ENCODE measurements around the gene NLRC5. TPM values are rescaled to one million over a fixed set of nuclear protein-coding genes. Genes with fewer than 3 reads are reported as not detected.

Gene NLRC5
- total RNA-seq, 1 experiment from 2014 or later: 2.4 TPM

DNA sequence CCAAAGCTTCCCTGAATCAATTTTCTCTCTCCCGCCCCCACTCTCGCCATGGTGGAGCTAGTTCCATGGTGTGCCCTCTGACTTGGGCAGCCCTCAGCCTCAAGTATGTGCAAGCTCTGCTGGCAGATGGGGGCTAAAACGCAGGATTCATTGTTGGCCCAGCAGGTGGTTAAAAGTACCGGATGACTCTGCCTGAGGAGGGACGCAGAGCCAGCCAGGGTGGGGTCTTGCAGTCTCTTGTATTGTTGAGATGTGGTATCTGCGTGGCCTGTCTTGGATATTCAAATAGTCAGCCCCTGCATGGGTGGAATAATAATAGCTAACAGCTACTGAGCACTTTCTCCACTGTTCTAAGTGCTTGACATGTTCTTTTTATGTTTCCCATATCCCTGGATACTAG is 66.3 kb downstream of the NLRC5 start:
- Histone ChIP-seq H3K14ac (ENCODE audit: insufficient read depth, low read length) (no peak overlapping the region), H3K18ac (ENCODE audit: insufficient read length, low read depth, low read length) (no peak overlapping the region), H3K79me2 (ENCODE audit: insufficient read depth, low read length) (no peaks in the 10 kb centered on the region), H3K23me2 (ENCODE audit: insufficient read length, low read depth, low read length, poor library complexity, severe bottlenecking) (no peaks in the 10 kb centered on the region), H2BK120ac (ENCODE audit: low read depth, low read length, poor library complexity, severe bottlenecking) (no peak overlapping the region), H3K23ac (ENCODE audit: insufficient read length, low read depth, low read length) (no peak overlapping the region), H3K4me1 (ENCODE audit: insufficient read depth, low read length) (no peaks in the 10 kb centered on the region; the same call in 1 of the 2 replicates), H3K9me3 (ENCODE audit: control insufficient read depth, low read depth, low read length) (no peaks in the 10 kb centered on the region), H3K4me2 (ENCODE audit: insufficient read depth, insufficient read length, low read length) (no peak overlapping the region), H3T11ph (ENCODE audit: low read length) (no peak overlapping the region), H2BK12ac (ENCODE audit: insufficient read length, low read depth, low read length) (no peak overlapping the region), H3K4ac (ENCODE audit: low read depth, low read length) (no peak overlapping the region), H3K56ac (ENCODE audit: insufficient read length, low read depth, low read length) (no peak overlapping the region), H3K27me3 (ENCODE audit: insufficient read depth, low read length) (no peaks in the 10 kb centered on the region), H2AK5ac (ENCODE audit: insufficient read length, low read length) (no peak overlapping the region), H3K9ac (ENCODE audit: extremely low read depth, insufficient read length, low read length) (no peak overlapping the region), H4K91ac (ENCODE audit: insufficient read length, low read depth, low read length) (no peak overlapping the region), H4K20me1 (ENCODE audit: control insufficient read depth, insufficient read depth, insufficient read length) (no peaks in the 10 kb centered on the region), H2BK15ac (ENCODE audit: low read depth, low read length) (no peak overlapping the region), H2BK5ac (ENCODE audit: insufficient read length, low read length) (no peak overlapping the region), H2AFZ (ENCODE audit: low read length) (no peak overlapping the region), H4K5ac (ENCODE audit: insufficient read length, low read depth, low read length) (no peak overlapping the region), H3K79me1 (ENCODE audit: insufficient read depth, low read depth, low read length, poor library complexity, severe bottlenecking) (no peaks in the 10 kb centered on the region), H2BK20ac (ENCODE audit: low read depth, low read length, poor library complexity, severe bottlenecking) (no peak overlapping the region), H4K8ac (replicated peaks; ENCODE audit: insufficient read length, low read depth, low read length) (no peak overlapping the region), H3K27ac (ENCODE audit: insufficient read length, low read depth, low read length) (no peak overlapping the region)
- no CpG with 5 or more reads among the region's 6 CpGs for WGBS (ENCODE audit: extremely low coverage, insufficient read length, low lambda C conversion rate)
- Mint-ChIP-seq H3K9me3 (no peaks in the 10 kb centered on the region; a peak in 1 of 5 replicates), H3K4me1 (peaks cover 8 to 11% of the 10 kb centered on the region in 2 experiments; a peak in 3 of 4 replicates), H3K4me3 (no peak overlapping the region), H3K36me3 (ENCODE audit: insufficient read depth in 1 of 3, low read depth in 3 of 3) (no peaks in the 10 kb centered on the region), H3K27me3 (ENCODE audit: low read depth) (peaks cover 3% of the 10 kb centered on the region), H3K27ac (no peak overlapping the region)
- TF ChIP-seq CTCF (conservative IDR thresholded peaks at IDR 0.05): no peak
- DNase-seq: no peak

Measured in H9 (cell line).